Breast epithelium (tissue), 3 donors: ENCODE measurements around the gene ZDHHC20.

ENCODE experiments used
- POLR2A ChIP-seq: fragments of 450-650 bp; IDR thresholded peaks from one replicate; pipeline ENCODE4 v1.6.1; 2016; ENCODE audit warnings: antibody characterized with exemption, mild to moderate bottlenecking, moderate library complexity
- TF ChIP-seq, protein P1 (sequence below), 3 donors: fragments of 450-650 bp; IDR thresholded peaks; one replicate each; pipeline ENCODE4 v1.5.1; 2016 to 2017; ENCODE audit warnings: antibody characterized with exemption in 3 of 3, mild to moderate bottlenecking in 3 of 3, moderate library complexity in 3 of 3

- TF ChIP-seq, protein P1, sequence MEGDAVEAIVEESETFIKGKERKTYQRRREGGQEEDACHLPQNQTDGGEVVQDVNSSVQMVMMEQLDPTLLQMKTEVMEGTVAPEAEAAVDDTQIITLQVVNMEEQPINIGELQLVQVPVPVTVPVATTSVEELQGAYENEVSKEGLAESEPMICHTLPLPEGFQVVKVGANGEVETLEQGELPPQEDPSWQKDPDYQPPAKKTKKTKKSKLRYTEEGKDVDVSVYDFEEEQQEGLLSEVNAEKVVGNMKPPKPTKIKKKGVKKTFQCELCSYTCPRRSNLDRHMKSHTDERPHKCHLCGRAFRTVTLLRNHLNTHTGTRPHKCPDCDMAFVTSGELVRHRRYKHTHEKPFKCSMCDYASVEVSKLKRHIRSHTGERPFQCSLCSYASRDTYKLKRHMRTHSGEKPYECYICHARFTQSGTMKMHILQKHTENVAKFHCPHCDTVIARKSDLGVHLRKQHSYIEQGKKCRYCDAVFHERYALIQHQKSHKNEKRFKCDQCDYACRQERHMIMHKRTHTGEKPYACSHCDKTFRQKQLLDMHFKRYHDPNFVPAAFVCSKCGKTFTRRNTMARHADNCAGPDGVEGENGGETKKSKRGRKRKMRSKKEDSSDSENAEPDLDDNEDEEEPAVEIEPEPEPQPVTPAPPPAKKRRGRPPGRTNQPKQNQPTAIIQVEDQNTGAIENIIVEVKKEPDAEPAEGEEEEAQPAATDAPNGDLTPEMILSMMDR (IDR thresholded peaks at IDR 0.05), result no peak
- TF ChIP-seq POLR2A, result no peak
Measured at GRCh38 chr13:21436582-21436981, 22.5 kb downstream of the ZDHHC20 start.
